Right forelimb (tissue), 1 donor: ENCODE results near the gene CHCHD6.

Source experiments
- DNase-seq: peaks from one replicate; pipeline ENCODE4 v3.0.0-alpha.2; 2018

Gene CHCHD6

DNA sequence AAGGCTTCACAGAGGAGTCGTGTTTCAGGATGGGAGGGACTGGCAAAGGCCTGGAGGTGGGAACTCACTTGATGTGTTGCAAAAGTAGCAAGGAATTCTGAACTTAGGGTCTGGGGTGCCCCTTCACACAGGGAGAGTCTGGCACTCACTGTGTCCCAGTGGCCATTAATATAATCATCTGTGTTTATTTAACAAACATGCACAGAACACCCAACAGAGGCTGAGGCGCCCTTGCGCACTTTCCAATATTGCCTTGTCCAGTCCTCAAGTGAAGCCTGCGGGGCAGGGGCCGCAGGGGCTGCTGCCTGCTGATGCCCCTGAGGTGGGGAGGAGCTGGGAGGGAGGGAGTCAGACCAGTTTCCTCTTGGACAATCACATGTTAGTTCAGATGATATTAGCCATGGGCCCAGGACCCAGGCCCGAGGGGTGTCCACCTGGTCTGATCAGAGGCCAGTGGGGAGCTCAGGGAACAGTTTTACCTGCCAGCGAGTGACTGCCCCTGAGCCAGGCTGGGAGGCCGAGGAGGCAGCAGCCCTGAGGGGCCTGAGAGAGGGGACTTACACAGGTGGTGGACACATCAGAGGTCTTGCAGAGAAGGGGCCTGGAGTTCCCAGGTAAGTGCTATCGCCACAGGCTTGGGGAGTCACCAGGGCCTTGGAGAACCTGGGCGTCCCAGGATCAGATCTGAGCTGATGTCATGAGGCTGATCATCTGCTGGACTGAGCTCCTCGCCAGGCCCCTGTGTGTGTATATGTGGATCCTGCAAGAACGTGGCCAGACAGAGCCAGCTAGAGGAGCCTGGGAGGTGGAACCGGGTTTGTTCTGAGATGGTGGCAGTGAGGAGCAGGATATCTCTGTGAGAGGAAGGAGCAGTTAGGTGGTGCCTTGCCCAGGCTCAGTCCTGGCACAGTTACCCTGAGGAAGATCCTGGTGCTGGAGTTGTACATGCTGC lies 35.3 kb upstream of the CHCHD6 start:
- DNase-seq: no peak

DNA sequence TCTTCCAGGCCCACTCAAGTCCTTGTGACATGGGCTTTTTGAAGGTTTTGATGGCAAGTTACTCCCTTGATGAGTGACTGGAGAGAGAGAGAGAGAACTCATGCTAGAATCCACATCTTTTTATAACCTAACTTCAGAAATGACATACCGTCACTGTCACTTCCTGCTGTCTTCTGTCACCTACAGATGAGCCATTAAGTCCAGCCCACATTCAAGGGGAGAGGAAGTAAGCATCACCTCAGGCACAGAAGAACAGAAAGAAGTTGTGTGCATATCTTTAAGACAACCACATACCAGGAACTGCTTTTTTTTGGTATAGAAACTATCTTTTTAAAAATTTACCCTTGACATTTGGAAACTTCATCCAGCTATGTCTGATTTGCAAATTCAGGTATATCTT lies 32.5 kb upstream of the CHCHD6 start:
- DNase-seq: no peak

DNA sequence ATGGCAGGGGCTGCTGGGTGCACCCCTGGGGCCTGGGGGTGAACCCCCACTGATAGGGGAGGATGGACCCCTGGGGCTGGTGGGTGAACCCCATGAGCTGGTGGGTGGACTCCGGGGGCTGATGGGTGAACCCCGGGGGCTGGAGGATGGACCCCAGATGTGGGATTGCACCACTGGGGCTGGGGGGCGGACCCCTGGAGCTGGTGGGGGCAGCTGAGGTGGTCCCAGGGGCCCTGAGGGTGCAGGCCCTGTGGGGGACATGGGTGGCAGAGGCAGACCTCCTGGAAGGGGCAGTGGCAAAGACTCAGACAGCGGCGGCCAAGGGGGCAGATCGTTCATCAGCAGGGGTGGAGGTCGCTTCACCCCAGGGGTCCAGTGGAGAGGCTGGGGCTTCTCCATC lies 31.7 kb upstream of the CHCHD6 start:
- no peak for DNase-seq

DNA sequence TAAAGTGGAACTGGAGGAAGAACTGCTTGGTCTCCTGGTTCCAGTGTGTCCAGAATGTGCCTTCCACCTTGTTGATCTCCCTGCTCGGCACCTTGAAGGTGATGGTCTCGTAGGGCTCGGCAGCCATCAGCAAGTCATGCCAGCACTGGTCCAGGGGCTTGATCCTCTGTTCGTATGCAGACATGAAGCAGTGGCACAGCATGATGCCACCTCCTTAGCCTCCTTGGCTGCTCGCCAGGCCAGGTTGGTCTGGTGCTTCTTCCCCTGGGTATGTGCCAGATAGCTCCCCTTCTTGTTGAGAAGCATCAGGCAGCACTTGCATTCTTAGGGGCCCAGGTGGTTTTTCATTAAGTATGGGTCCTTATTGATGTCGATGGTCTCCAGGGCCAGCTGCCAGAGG lies 31.3 kb upstream of the CHCHD6 start:
- DNase-seq: no peak

DNA sequence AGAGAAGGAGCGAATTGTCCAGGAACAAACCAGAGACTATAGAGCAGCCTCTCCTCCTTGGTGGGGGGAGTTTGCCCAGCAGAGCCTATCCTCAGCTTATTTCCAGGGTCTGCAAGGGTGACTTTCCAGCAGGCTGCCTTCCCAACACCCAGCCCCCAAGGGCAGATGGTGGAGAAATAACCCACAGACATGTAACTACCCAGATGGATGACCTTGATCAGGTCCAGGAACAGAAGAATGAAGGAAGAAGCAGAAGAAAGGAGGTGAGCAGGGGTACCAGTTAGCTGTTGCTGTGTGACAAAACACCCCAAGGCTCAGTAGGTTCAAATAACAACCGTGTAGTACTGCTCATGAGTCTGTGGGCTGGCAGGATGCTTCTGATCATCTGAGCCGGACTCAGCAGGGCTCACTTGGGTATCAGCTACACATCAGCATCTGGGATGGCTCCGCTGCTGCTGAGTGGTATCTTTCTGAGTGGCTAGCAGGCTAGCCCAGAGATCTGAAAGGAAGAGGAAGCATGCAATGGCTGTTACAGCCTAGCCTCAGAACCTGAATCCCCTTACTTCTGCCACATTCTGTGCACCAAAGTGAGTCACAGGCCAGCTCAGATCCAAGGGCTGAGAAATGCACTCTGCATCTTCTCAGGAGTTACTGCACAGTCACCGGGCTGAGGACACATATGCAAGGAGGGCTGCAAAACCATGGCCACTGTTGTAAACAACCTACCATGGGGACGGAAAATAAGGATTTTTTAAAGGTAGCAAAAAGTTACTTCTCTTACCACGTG lies 26.9 kb upstream of the CHCHD6 start:
- no peak for DNase-seq

DNA sequence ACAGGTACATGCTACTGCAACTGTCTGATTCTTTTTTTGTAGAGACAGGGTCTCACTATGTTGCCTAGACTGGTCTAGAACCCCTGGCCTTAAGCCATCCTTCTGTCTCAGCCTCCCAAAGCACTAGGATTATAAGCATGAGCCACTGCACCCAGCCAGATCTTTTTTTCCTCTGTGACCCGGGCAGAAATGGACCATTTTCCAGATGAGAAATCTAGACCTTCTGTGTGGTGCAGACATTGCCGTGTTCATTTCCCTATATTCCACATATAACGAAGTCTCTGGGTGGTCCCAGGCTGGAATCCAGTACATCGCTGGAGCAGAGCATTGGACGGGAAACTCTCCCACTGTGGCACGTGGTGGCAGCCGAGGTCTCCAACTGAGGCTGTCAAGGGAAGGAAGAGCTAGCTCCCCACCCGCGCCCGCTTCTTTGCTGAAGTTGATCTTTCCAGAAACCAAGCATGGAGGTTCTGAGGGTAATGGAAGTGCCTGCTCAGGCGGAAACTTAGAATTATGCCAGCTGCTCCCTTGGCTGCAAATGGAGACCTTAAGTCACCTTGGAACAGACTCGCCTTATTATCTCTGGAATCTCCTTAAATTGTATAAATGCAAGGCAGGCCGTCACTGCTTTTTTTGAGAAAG lies 26.1 kb upstream of the CHCHD6 start:
- peak; percentile 35 for DNase-seq

DNA sequence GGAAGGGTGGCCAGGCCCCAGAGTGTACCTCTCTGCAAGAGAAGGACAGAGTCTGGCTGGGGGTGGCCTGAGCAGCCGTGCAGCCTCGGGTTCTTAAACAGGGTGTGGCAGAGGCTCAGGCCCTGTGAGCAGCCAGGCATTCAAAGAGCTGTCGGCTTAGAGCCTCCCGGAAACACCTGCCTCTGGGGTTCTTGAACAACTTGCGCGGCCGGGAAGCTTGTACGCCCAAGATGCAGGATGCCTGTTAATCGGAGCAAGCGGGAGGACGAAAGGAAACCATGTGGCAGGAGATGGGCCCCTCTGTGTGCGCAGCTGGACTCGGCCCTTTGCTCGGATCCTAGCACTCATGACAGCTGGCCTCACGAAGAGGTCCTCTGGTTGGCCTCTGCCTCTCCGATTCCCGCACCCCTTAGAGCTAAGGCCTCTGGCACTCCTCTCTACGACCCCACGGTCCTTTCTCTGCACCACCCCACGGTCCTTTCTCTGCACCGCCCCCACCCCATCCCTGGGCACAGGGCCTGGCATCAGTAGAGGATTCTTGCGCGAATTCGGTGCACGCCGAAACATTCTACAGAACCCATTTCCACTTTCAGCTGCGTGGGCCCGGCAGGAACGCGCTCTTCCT lies 25.2 kb upstream of the CHCHD6 start:
- peak; percentile 38 for DNase-seq

DNA sequence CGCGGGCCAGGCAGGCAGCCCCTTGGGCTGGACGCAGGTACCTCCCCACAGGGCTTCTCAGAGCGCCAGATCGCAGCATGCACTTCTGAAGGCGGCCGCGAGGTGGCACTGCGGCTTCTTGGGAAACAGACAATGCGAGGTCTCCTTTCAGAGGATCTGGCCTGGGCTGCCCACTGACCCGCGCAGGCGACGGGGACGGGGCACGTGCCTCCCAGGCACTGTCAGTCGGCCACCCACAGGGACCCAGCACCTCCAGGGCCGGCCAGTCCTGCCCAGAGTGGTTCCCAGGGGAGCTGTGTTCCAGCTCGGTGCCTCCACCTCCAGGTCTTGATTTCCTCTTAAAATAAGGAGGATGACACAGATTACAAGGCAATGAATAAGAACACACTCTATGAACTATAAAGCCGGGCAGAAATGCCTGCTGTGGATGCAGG lies 24.7 kb upstream of the CHCHD6 start:
- peak; percentile 91 for DNase-seq

DNA sequence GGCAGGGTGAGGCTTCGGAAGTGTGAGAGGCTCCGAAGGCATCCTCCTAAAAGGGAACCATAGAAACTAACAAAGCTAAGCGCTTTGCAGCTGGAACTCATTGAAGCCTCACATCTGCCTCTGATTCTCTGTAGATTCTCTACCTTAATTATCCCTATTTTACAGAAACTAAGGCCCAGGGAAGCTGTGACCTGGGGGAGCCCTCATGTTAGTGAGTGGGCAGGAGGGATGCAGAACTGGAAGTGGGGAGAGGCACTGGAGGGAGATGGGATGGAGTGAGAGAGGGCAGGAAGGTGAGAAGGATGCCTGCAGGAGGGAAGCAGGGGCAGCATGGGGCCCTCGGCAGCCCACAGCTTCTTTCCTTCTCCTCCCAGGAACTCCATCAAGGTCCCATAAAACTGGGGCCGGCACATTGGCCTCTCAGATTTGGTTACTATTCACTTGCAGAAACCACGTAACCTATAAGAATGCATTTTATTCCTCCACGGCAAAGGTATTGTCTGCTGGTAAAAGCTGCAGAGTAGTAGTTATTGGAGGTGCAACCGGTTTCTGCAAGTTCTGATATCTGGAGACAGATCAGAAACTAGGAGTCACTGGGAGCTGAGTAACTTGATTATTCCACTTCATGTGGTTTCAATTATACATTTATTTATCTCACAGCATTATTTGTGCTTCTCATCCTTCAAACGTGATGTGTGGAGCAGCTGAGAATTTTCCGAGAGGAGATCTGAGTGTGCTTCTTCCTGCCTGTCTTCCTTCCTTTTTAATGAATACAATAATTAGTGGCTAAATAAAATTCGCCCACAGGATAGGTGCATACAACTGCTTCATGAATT lies 24.0 kb upstream of the CHCHD6 start:
- DNase-seq: peak; percentile 43

DNA sequence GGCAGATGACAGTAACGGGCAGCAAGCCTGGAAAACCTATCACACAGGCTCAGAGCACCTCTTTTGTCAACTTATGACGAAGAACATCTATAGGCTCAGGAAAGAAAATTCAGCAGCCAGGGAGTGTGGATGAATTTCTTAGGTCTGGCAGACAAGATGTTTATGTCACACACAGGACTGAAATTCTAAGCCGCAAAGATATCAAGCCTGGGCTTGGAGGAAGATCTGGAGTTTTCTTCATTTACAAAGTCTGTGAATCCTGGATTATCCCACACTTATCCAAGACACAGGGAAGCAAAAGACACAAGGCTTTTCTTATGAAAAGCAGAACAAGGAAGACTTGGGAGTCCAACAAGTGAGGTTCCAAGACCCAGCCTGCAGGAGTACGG lies 23.4 kb upstream of the CHCHD6 start:
- DNase-seq: no peak

DNA sequence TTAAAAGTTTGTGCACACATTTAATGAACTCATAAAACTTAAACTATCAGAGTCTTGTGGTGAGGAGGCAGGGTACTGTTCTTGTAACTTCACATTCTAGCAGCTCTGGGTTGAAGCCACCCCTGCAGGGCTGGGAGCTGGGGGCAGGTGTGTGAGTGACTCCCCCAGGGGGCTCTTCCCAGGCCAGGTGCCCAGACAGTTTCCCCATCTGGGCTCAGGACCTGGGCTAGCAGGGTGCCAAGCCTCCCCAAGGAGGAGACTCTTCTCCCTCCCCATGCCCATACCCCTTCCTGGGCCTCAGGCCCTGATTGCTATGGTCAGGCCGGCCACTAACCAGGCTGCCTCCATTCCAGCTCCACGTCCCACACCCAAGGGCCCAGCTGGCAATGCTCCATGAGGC lies 22.0 kb upstream of the CHCHD6 start:
- DNase-seq: peak; percentile 15

DNA sequence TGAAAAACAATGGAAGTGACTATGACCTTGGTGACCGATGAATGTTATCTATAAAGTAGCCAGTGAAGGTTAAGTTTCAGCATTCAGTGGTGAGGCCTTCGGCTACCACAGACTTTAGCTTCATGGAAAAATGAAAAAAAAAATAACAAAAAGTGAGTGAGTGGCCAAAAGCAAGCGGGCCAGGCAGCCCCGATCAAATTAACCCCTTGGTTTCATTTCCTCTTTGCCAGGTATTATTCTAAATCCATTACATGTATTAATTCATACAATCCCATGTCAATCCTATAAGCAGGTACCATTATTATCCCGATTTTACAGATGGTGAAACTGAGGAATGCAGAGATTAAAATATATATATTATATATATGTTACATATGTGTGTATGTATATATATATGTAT lies 21.0 kb upstream of the CHCHD6 start:
- no peak for DNase-seq

DNA sequence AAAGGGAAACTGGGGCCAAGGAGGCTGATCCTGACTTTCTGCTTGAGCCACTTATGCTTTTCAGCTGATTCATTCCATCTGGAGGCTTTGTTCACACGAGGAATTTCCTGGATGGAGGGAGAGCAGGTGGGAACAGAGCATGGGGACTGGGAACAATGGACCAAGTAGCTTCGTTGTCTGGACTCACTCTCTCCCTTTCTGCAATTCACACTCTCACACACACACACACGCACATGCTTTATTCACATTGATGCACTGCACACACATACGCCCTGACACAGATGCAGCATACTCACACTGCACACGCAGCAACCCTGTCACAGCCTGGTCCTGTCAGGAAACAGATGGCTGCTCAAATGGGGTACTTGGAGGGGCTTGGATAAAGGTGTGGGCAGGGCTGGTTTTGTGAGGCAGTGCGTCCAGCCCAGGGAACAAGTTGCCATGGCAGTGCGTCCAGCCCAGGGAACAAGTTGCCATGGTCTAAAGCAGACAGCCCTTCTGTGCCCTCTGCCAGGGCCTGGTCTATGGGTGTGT lies 19.8 kb upstream of the CHCHD6 start:
- DNase-seq: no peak

DNA sequence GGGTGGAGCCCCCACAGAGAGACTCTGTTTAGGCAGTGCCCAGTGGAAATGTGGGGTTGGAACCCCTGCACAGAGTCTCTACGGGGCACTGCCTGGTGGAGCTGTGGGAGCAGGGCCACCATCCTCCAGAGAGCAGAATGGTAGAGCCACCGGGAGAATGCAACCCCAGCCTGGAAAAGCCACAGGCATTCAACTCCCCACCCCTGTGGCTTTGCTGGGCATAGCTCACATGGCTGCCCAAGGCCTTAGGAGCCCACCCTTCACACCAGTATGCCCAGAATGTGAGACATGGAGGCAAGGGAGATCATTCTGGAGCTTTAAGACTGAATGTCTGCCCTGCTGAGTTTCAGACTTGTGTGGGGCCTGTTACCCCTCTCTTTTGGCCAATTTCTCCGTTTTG lies 19.0 kb upstream of the CHCHD6 start:
- peak; percentile 35 for DNase-seq

DNA sequence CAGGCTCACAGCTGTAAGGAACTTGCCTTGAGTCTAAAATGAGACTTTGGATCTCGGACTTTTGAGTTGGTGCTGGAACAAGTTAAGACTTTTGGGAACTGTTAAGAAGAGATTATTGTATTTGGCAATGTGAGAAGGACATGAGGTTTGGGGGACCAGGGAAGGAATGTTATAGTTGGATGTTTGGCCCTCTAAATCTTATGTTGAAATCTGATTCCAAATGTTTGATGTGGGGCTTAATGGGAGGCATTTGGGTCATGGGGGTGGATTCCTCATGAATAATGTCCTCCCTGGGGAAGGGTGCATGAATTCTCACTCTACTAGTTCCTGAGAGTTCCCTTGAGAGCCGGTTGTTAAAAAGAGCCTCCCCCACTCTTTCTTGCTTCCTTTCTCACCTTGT lies 18.5 kb upstream of the CHCHD6 start:
- peak; percentile 37 for DNase-seq

DNA sequence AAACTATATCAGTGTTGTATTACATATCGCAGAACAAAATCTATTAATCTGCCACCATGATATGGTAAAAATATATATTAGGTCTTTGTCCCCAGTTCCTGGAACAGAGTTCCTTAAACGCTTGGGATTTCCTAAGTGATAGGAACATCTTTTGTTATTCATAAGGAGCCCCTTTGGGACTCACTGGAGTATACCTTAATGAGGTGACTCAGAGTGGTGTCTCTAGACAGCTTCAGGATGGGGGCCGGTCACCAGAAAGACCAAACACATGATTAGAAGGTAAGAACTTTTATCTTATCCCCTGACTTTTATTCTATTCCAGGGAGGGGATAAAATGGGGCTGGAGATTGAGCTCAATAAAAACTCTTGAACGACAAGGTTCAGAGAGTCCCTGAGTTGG lies 12.3 kb upstream of the CHCHD6 start:
- DNase-seq: no peak

DNA sequence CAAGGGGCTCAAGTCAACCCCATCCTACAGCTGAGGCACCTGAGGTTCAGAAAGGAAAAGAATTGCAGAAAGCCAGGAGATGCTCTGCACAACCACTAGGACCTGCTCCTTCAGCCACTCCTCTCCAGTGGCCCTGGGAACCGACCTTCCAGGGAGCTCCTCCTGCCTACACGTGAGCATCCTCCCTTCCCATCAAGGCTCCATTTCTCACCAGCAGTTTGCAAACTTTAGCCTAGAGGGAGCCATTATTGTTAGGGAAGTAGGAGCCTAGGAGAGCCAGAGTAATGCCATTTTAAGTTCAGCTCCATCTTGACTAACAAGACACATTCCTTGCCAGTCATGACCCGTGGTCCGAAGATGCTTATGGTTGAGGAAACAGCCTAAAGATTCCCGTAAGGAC lies 11.2 kb upstream of the CHCHD6 start:
- DNase-seq: no peak

DNA sequence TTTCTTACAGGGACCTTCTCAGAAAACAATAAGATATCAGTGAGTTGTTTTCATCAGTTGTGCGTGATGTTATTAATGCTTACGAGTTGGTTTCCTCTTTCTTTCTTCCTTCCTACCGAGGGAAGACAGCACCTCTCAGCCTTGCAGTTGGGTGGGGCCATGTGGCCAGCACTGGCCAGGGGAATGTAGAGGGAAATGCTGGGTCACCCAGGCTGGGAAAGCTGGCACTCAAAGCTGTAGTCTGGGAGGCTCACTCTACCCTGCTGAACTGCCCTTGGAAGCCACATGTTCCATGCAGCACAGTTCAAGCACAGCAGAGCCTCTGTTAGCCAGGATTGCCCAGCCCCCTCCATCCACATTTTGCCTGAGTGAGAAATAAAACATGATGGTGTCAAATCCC lies 10.1 kb upstream of the CHCHD6 start:
- peak; percentile 17 for DNase-seq

DNA sequence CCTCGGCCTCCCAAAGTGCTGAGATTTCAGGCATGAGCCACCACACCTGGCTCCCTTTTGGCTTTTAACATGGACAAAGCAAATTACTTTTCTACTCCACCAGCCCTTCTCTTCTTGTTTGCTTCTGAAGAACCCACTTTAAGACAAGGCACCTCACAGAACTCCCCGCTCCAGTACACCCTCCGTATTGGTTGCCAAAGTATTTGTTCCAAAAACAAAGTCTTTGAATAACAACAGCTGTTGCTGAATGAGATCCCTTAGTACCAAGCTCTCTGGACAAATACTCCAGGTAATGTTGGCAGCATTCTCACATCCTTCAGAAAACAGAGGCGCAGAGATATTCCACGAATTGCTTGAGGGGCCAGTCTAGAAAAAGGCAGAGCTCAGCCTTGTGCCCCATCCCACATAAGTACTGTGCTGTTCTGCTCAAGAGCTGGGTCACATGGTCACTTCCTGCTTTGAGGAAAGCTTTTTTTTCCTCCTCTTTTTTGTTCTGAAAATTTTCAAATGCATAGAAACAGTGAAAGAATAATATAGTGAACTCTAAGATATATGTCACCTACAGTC lies 7.3 kb upstream of the CHCHD6 start:
- DNase-seq: peak; percentile 11

DNA sequence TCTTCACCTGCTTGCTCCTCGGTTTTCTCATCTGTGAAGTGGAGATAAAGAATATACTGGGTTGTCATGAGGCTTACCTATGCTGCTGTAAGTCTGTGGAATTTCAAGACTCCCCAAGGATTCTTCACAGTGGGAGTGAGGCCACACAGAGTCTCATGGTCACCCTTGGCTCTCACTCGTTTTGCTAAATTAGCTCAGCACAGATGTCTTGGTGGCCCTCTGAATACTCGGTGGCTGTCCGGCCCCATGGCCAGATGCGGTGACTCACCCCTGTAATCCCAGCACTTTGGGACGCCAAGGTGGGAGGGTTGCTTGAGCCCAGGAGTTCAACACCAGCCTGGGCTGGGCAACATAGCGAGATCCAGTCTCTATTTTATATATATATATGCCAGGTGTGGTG lies 5.0 kb upstream of the CHCHD6 start:
- no peak for DNase-seq

DNA sequence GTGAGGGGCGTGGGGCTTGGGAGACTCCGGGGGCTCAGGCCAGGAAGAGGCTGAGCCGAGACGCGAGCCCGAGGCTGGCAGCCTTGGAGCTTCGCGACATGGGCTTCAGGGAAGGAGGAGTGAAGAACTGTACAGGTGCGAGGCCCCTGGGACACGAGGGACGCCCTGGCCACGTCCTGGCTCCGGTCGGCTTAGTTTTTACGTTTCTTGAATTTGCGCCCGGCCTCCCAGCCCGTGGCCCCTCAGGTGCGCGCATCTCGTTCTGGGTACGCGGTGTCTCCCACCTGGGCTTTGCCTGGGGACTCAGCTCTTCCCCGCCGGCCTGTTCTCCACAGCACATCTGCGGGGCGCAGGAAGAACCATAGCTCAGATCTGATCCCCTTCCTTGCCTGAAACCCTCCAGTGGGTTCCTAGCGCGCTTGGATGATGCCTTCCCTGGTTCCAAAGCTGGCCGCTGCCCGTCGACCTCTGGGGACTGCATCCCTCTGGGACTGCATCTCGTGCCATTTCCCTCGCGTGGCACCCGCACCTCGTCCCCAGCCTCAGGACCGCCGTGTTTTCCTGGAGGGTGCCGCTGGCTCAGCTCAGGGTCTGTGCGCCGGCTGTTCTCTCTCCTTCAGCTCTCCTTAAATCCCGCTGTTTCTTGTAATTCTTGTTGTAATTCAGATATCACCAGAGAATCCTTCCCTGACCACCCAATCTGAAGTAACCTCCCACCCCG lies 614 bp downstream of the CHCHD6 start:
- no peak for DNase-seq
